GM12872 (cell line): ENCODE measurements around the gene MPP2.

Source experiments
- TF ChIP-seq, protein P1 (sequence below): IDR thresholded peaks from 3 replicates; pipeline ENCODE4 v1.5.1; 2011; ENCODE audit warnings: low read depth, mild to moderate bottlenecking, low read length, moderate library complexity; ENCODE audit not compliant: insufficient read depth

The MPP2 gene

DNA sequence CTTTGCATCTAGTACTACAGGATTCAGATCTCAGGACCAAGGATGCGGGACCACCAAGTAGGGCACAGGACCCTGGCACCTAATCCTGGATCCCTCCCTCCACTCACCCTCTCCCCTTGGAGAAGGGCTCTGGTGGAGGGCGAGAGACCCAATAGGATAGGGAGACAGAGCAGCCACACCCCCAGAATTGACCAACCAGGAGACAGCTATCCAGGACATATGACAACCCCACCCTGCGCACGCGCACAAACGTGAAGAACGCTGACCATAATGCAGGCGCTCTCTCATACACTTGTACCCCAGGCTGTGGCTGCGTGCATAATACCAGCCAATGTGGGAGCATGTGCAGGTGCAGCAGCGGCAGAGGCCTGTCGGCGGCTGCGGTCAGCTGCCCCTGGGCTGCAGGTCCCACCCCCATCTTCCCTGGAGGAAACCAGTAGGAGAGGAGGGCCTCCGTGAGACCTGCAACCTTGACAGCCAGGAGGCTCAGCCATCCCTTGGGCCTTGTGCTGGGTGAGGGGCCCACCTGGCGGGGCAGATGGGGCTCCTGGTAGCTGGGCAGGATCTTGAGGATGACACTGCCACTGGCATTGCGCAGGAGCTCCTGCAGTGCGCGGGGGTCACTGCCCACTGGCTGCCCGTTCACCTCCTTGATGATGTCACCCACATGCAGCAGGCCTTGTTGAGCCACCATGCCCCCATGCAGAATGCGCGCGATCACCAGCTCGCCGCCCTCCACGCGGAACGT, 25.4 kb downstream of the MPP2 start:
- TF ChIP-seq, protein P1, sequence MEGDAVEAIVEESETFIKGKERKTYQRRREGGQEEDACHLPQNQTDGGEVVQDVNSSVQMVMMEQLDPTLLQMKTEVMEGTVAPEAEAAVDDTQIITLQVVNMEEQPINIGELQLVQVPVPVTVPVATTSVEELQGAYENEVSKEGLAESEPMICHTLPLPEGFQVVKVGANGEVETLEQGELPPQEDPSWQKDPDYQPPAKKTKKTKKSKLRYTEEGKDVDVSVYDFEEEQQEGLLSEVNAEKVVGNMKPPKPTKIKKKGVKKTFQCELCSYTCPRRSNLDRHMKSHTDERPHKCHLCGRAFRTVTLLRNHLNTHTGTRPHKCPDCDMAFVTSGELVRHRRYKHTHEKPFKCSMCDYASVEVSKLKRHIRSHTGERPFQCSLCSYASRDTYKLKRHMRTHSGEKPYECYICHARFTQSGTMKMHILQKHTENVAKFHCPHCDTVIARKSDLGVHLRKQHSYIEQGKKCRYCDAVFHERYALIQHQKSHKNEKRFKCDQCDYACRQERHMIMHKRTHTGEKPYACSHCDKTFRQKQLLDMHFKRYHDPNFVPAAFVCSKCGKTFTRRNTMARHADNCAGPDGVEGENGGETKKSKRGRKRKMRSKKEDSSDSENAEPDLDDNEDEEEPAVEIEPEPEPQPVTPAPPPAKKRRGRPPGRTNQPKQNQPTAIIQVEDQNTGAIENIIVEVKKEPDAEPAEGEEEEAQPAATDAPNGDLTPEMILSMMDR: no peak

DNA sequence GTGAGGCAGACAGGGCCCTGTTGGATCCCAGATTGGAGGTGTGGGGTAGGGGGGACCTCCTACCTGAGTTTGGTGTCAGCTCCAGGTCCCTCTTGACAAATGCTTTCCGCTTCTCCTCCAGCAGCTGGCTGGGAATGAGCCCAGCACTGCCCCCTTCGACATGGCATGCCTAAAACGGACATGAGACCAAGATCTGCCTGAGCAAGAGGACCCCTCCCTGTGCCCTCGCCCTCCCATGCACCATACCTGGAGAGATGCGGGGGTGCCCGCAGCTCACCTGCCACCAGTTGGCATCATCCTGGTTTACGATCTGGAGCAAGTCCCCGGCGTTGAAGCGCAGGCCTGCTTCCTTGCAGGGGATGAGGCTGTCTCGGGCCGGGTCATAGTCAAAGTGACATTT, 26.2 kb downstream of the MPP2 start:
- TF ChIP-seq, protein P1: no peak

DNA sequence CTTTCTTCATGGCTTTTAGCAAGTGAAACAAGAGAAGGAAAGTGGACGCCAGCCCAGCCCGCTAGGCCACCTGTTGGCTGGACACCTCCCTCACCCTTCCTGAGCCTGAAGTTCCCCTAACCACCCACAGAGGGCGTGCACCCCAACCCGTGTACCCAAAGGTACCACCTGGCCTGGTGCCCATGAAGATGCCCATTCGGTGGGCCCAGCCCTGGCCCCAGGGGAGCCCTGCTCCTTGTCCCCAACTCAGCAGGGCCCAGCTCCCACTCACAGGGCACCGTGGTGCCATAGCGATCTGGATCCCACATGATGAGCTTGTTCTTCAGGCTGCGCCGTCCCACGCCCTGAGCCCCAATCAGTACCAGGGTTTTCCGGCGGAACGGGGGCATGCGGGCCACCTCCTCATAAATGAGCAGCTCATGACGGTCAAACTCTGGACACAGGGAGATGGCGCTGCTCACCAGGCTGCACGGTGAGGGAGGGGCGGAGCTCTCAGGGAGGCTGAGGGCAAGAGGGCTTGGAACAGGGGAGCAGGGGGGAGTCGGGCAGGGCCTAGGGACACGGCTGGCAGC, 26.8 kb downstream of the MPP2 start:
- TF ChIP-seq, protein P1: peak; percentile 92

DNA sequence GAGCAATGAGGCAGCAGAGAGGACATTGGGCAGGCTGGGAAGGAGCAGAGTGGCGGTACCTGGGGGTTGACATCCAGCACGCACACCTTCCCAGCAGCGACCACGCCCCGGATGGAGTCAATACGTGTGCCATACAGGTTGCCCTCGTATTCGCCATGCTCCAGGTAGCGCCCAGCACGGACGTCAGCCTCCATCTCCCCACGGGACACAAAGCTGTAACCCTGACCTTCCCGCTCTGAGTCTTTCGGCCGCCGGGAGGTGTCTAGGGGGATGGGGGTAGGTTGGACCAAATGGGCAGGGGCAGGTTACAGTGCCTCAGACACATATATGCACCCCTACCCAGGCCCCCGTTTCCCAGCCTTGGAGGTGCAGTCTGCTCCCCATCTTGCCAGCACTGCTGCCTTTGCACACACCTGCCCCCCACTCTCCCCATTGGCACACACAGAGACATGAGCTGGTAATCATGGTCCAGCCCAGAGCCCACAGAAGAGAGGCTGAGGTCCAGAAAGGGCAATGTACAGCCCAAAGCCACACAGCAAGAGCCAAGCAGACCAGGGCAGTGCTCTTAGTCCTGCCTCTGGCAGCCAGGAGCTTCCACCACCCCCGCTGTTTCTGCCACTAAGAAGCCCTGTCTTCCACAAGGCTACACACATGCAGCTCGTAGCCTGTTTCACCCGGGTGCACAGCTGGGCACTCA, 27.5 kb downstream of the MPP2 start:
- TF ChIP-seq, protein P1: no peak

DNA sequence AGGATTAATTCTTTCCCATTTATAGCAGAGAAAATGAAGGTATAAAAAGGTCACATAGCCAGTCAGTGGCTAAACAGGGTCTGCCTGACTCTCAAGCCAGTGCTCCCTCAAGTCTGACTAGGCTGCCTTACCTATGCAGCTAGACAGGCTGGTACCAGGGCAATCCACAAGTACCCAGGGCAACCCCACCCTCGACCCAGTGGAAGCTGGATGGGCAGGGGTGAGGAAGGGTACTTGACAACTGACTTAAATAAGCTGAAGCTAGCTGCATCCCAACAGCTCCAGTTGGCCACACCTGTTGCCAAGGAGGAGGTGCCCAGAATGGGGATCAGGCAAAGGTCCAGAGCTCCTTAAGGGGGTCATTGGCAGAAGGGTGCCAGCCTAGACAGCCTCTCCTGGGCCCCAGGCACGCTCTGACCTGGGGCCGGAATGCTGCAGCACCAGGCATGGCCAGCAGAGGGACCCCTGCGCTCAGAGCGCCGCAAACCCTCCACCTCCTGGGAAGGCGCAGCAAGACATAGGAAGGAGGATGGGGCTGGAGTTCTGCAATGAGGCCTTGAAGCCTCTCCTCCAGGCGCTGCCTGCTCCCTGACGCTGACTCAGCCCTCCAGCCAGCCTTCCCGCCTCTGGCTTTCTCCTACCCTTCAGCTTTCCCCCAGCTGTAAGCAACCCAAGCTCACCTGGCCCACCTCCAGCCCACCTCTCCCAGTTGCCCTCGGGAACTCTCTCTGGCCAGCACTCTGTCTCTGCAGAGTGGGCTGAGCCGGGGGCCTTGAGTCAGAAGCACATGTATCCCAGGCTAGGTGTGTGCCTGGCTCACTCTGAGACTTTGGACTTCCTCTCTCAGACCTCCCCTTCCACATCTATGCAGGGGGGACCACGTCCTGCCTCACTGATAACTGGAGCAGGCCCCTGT, 28.8 kb downstream of the MPP2 start:
- TF ChIP-seq, protein P1: peak; percentile 99

GRCh38 chr17:43877451-43878155, 29.7 kb downstream of the MPP2 start:
- TF ChIP-seq, protein P1: no peak

- TF ChIP-seq, protein P1: no peak
Measured at GRCh38 chr17:43877031-43877430, 30.3 kb downstream of the MPP2 start.
